ENCODE measurements around the gene MFSD6L.
"Not testable (repeated sequence)": the region's sequence is repeated elsewhere in the genome, so short reads cannot be mapped to it uniquely, and the experiment has no call there.

The MFSD6L gene

DNA sequence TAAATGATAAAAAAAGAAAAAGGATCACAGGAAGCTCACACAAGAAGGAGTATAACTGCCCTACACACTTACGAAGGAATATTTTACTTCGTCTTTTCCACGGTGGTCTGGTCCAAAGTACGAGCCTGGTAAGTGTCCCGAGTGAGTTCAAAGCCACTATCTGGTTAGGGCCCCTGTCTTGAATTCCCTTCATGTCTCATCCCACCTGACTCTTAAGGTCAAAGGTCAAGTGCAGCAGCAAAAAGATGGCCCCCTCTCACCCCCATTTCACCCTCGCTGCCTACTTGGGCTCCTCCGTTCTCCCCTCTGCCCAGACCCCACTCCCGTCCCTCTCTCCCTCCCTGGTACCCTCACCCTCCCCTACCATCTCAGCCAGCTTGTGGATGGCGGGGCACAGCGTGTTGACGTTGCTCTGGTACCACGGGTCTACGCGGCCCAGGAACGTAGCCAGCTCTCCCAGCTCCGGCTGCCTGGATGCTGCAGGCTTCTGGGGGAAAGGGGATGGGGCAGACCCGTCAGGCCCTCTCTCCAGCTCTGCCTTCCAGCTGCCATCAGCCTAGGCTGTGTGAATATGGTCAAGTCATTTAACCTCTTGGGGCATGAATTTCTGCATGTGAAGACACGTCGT, 27.8 kb upstream of the MFSD6L start:
- DNase-seq (ENCODE audit: low read depth, low spot score) = no peak
- H3K27ac ChIP-seq = no peak overlapping the region

DNA sequence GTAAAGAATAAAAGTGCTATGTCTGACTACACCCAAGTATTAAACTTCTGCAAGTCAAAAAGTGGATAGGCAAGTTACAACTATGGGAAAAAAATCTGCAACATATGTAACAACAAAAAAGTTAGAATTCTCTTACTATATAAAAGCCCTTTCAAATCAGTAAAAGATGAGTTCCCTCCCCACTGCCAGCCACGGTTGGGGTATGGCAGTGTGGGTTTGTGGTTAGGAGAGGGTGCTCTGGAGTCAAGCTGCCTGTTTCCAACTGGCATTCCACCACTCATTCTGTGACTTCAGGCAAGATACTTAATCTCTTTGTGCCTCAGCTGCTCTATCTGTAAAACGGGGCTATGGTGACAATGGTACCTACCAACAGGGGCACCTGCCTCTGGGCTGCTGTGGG, 26.6 kb upstream of the MFSD6L start:
- H3K27ac ChIP-seq = no peak overlapping the region
- no peak for DNase-seq (ENCODE audit: low read depth, low spot score)

DNA sequence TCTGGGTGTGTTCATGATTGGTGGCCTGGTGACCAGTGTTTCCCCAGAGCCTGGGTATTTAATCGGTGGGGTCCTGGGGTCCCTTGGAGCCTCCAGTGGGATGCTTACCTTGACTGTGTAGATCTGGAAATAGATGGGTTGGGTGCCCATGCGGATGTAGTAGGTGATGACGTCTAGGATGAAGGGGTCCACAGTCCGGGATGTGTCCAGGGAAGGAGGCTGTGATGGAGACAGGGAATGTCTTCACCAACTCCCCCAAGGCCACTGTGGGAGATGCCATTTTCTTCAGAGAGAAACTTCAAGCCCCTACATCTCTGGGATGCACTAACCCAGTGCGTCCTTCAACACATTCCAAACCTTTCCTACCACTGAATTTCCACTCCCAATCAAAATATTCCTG, 24.1 kb upstream of the MFSD6L start:
- H3K27ac ChIP-seq = no peak overlapping the region
- DNase-seq (ENCODE audit: low read depth, low spot score) = no peak

DNA sequence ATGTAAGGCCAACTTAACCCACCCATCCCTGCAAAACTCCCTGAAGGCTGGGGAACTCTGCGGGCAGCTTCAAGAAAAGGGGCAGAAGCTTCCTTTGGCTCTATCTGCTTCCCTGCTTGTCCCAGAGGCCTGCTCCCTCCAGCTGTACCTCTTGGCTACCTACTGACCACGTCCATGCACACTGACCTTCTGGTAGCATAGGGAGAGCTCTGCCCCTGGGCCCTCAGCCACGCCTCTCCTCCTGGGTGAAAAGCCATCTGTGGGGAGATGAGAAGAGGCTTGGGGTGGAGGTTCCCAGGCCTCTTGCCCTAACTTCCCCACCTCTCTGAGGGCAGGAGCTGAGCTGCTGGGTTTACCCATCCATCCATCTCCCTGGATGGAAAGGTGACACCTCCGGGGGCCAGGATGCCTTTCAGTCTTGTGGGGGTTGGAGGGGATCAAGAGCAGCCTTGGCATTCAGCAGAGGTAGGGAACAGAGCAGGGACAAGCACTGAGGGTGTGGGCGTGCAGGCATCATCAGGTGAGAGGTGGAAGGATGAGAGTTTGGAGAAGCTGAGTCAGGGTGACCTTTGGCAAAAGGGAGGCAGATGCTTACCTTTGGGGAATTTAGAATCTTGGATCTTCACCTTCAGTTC, 23.4 kb upstream of the MFSD6L start:
- H3K27ac ChIP-seq = no peak overlapping the region
- DNase-seq (ENCODE audit: low read depth, low spot score) = no peak

DNA sequence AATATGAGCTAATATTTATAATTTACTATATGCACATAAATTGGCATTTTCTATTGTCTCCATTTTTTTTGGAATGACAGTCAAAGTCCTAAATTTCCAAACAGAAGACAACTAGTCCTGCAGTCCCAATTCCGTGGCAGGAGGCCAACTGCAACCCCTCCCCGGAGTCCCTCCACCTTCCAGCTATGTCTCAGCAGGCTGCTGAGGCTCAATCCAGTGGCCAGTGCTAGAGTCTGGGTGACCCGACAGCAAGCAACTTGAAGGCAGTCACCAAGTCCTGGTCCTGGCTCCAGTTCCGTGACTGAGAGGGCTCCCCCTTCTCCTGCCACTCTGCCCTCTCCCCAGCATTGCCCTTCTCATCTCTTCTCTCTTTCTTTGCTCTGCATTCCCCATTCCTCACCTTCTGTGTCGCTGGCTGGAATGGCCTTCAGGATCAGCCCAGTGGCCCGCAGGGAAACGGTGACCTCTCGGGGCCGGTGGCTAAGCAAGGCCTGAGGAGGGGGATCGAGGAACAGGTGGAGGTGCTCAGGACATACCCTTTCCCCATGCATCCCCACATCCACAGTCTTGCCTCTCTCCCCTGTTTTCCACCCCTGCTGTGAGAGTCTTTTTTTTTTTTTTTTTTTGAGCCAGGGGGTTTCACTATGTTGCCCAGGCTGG, 22.4 kb upstream of the MFSD6L start:
- DNase-seq (ENCODE audit: low read depth, low spot score) = no peak
- H3K27ac ChIP-seq = no peak overlapping the region

DNA sequence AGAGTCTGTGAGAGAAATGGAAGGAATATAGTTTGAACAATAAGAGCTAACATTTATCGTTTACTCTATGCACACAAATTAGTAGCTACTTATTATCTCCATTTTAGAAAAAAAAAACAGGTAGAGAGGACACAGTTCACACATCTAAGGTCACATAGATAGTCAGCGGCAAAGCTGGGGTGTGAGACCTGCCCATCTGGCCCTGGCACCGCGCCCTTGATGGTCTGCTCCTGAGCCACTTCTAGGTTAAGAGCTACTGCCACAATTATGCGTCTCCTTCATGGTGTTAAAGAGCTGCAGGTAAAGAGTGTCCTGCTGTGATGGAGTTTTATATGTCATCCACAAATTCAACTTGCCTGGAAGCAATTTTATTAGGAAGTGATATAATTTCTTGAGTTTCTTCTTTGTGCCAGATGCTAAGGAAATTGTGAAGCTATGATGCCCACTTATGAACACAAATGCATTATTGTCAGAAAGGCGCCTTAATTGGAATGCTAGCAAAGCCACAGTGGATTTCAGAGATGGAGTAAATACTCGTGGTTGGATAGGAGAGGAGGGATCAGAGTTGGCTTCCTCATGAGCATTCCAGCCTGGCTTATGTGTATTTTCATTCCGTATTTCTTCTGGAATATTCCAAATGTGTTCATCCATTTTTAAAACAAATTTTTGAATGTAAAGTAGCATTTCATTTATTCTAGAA, 21.3 kb upstream of the MFSD6L start:
- DNase-seq (ENCODE audit: low read depth, low spot score) = no peak
- H3K27ac ChIP-seq = no peak overlapping the region

DNA sequence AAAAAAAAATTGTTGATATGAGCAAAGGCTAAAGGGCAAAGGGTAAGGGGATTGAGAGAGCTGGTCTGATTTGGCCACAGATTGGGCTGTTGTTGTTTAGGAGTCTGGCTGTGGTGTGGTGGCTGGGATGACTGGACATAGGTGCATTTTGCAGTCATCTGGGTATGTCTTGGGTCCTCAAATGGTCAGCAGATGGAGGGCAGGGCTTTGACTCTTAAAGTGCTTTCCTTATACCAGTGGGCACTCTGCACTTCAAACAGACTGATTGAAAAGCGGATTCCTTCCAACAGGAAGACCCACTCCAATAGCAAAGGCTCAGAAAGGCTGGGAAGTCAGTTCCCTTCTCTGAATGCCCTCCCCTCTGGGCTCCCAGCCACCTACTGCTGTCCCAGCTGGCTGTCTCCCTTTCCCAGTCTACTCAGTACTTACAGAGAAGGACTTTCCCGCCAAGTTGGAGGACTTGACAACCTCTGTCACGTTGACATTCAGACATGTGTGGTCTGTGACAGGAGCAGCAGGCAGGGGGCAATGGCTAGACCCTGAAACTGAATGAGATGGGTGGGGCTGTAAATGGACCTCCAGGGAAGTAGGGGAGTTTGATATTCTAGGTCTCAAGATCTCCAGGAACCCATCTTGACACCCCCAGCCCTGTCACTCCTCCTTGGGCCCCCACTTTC, 19.6 kb upstream of the MFSD6L start:
- no peak overlapping the region for H3K27ac ChIP-seq
- DNase-seq (ENCODE audit: low read depth, low spot score) = no peak

DNA sequence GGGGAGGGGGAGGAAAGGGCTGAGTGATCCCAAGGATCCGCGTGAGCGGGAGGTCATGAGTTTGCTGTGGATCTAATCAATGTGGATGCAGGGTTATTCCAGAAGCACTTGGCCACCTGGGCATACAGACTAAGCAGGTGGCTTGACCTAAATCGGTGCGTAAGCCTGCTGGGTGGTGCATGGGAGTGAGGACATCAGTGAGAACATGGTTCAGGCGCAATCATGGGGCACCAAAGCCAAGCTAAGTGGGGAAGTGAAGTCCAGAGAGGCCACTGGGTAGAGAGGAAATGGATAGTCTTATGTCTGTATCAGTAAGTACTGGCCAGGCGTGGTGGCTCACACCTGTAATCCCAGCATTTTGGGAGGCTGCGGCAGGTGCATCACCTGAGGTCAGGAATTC, 18.9 kb upstream of the MFSD6L start:
- no peak for DNase-seq (ENCODE audit: low read depth, low spot score)
- no peak overlapping the region for H3K27ac ChIP-seq

DNA sequence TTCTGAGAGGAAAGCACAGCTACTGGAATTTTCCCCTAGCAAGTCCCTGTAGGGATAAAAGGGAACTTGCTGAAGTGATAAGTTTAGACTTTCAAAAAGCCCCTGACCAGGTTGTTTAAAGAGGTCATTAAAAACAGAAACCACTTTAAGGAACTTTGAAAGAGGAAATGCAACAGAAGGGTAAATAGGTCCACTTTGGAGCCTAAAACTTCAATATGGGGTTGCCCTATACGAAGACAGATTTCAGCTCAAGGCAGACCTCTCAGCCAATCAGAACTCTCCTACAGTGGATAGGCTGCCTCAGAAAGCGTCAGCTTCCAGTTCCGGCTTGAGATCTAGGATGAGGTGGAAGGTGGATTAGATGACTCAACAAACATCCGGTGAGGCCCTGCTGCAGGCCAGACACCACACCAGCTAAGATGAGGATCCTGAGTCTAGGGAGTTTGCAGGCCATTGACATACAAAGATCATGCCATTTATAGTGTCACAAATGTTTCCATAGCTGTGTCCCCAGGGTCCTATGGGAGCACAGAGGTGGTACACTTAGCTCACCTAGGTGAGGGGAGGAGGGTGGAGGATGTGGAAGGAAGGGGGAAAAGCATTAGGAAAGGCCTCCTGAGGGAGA, 7.9 kb upstream of the MFSD6L start:
- H3K27ac ChIP-seq = no peak overlapping the region
- no peak for DNase-seq (ENCODE audit: low read depth, low spot score)

DNA sequence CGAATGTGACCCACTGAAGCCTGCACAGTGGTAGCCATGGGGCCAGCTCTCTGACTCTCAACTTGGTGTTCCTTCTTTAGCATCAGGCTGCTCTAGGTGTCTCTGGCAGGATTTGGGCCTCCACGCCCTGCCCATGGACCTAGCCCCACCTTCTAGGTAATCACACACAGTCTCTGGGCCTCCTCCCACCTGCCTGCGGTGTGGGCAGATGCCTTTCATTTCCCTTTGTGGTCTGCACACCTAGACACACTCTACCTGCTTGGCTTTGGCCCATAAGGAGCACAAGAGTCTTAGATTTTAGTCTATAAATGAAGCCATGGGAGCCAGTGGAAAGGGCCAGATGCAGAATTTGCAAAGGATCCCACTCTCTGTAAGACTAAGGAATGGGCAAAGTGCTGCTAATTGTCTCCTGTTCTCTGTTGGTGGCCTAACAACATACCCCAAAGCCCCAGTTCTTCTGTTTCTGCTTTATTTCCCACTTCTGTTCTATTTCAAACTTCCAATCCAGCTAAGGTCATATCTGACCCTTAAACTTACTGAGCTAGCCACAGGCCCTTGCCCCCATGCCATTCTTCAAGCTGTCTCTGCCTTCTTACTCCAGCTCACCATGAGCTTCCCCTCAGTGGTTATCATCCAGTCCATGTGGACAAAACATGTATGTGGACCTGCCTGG, 7.2 kb upstream of the MFSD6L start:
- no peak for DNase-seq (ENCODE audit: low read depth, low spot score)
- H3K27ac ChIP-seq = no peak overlapping the region

DNA sequence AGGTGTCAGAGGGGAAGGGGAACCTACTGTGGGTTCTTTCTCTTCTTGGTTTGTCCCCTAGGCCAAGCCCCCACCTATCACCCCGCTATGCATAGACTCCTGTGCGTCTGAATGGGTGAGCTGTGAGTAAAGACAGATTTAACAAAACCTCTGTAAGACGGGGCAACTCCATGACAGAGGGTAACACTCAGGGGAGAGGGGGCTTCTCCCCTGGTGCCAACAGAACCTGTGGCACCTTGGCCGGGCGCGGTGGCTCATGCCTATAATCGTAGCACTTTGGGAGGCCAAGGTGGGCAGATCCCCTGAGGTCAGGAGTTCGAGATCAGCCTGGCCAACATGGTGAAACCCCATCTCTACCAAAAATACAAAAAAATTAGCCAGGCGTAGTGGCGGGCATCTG, 6.2 kb upstream of the MFSD6L start:
- not testable (repeated sequence) for DNase-seq (ENCODE audit: low read depth, low spot score); H3K27ac ChIP-seq

DNA sequence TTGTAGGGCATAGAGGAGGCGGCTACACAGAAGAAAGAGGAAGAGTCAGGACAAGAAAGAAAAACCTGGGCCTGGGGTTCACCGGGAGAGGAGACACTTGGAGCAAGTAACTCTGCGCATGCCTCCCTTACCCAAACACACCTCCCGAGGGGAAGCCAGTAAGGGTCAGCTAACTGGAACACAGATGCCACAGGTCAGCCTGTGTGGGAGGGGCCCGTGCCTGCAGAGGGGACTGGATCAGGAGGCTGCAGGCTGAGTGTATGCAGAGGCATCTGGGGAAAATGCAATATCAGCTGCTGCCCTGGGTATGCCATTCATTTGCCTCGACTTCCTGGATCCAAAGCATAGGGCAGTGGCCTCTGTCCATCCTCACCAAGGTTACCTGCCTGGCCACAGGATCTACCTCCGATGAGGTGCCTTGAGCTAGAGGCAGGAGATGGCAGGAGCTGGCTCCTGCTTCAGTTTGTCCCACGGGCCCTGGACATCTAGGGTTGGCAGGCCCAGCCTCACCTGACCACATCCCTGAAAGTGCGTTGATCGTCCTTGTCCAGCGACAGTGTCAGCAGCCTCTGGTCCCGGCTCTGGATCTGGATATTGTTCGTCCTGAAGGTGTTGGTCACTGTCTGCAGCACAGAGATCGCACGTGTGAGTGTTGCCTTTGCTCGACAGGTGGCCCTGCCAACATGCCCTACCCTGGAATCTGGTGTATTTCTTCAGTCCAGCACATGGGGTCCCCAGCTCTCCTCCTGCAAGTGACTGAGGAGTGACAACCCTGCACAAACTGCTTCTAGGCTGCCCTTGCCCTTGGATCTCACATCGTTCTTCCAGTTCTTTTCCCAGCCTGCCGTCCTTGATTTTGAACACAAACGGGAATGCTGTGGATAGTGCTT, 4.6 kb upstream of the MFSD6L start:
- no peak for DNase-seq (ENCODE audit: low read depth, low spot score)
- no peak overlapping the region for H3K27ac ChIP-seq

DNA sequence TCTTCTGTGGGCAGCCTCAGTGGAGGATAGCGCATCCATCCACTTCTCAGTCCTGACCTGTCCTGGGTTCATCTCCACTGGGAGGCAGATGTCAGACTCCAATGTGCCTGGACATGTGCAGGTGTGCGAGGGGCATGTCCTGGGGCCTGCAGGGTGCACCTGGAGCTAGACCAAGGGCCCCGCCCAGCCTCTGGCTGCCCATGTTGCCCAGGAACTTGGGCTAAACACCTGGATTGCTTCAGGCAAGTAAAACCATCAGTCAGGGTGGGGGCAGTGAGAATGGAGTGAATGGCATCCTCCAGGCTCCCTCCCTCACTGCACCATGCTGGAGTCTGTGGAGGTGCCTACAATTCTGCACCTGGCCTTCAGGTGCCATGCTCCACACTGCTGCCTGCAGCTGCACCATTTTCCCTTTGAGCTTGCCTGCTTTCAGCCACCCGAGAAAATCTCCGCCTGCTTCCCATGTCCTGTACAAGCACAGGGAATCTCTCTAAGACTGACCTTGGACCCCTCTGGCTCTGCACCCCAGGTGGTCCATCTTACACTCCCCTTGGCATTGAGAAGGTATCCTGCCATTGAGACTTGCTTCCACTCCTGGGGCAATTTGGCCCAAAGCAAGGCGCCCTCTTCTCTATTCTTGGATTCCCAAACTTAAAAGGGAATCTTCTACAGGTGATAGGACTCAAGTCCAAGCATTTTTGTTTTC, 2.1 kb upstream of the MFSD6L start:
- no peak overlapping the region for H3K27ac ChIP-seq
- no peak for DNase-seq (ENCODE audit: low read depth, low spot score)

DNA sequence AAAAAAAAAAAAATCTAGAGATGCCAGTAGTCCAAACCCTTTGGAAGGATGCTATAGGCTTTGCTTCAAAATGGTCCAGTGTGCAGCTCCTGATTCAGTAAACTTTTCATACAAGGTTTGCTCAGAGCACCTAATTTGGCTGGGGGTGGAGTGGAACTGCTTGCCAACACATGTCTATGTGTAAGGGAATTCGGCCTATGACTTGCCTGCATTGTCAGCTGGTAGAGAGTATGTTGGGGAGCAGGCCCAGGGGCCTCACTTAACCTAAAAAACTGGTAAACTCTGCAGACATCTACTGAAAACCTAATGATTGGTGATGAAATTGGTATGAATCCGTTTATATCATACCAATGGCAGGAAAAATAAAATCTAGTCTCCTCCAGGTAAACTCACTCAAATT, 1.5 kb upstream of the MFSD6L start:
- DNase-seq (ENCODE audit: low read depth, low spot score) = no peak
- no peak overlapping the region for H3K27ac ChIP-seq

DNA sequence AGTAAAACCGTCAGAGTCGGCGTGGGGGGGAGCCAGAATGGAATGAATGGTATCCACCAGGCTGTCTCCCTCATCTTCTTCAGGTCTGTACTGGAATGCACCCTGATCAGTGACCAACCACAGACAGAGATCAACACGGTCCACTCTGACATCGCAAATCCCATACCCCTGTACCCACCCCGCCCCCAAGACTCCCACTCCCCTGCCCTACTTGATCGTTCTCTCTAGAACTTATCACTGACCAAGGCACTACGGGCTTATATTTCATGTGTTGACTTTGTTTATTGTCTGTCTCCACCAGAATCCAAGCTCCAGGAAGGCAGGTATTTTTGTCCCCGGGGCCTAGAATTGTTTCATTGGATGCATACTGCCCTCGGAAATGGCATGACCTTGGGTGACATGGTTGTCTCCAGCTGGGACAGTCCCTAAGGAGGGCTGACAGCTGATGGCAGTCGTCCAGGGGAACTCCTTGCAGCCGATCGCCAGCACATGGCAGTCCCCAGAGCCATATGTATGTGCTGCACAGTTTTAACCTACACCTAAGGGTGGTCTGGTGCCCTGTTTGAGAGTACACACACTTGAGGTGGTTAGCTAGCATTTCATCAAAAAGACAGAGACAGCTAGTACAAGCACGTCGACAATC, 526 bp upstream of the MFSD6L start:
- DNase-seq (ENCODE audit: low read depth, low spot score) = no peak
- H3K27ac ChIP-seq = no peak overlapping the region

DNA sequence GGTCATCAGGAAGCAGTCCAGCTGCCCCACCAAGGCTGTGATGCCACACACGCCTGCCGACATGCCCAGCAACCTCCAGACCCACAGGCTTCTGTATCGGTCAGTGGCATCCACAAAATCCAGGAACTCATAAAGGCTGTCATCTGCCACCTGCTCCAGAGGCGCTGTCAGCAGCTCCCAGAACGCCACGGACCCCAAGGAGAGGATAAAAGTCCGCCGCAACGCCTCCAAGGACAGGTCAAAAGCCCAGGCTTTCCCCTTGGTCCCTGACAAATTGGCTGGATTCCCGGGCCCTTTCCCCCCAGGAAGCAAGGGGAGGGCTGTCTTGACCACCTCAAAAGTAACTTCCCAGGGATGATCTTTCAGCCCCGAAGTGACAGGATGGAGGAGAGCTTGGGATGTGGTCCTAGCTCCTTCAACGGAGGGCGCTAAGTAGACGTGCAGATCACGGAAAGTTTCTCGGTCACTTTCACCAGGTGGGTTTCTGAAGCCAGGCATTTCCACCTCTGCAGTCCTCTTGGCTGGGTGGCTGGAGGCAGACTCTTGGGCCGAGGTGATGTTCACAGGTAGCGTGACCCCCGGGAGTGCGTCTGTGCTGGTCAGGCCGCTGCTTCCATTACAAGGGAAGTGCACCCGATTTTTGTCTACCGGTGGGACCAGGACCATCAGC, 854 bp downstream of the MFSD6L start:
- H3K27ac ChIP-seq = no peak overlapping the region
- no peak for DNase-seq (ENCODE audit: low read depth, low spot score)

DNA sequence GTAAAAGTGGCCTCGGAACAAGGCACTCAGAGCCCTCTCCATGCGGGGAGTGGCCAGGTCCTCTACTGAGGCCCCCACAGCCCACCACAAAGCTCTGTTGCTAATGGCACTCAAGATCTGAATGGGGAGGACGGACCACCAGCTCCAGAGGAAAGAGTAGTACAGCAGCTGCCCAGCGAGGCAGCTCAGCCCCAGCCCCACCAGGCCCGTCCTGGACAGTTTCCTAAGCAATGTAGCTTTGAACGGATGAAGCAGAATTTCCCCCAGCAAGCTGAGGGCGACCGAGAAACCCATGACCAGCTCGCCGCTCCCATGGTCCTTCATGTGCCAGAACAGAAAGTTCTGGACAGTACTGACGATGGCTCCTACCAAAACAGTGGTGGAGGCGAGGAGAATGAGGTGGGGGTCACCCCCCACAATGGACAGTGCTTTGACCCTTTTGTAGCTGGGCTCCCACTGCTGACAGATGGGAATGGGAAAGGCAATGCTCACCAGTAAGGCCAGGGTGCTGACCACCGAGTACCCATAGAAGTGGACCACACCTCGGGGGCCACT, 1.5 kb downstream of the MFSD6L start:
- no peak for DNase-seq (ENCODE audit: low read depth, low spot score)
- no peak overlapping the region for H3K27ac ChIP-seq

Measured in epithelial cell of prostate (primary cell).